GM23248 (cell line): Measurements from ENCODE around the gene ZNF846.

Source experiments
- EZH2 ChIP-seq: fragments of 200-600 bp; sonication (generic); IDR thresholded peaks from 2 replicates; pipeline ENCODE4 v1.6.1; 2018; ENCODE audit warnings: antibody characterized with exemption, mild to moderate bottlenecking; ENCODE audit not compliant: insufficient read depth, poor library complexity, severe bottlenecking
- EZH2phosphoT487 ChIP-seq: fragments of 200-600 bp; sonication (generic); IDR thresholded peaks from 2 replicates; pipeline ENCODE4 v1.6.1; 2018; ENCODE audit warnings: antibody characterized with exemption, moderate library complexity, mild to moderate bottlenecking, low read depth; ENCODE audit not compliant: insufficient read depth

DNA sequence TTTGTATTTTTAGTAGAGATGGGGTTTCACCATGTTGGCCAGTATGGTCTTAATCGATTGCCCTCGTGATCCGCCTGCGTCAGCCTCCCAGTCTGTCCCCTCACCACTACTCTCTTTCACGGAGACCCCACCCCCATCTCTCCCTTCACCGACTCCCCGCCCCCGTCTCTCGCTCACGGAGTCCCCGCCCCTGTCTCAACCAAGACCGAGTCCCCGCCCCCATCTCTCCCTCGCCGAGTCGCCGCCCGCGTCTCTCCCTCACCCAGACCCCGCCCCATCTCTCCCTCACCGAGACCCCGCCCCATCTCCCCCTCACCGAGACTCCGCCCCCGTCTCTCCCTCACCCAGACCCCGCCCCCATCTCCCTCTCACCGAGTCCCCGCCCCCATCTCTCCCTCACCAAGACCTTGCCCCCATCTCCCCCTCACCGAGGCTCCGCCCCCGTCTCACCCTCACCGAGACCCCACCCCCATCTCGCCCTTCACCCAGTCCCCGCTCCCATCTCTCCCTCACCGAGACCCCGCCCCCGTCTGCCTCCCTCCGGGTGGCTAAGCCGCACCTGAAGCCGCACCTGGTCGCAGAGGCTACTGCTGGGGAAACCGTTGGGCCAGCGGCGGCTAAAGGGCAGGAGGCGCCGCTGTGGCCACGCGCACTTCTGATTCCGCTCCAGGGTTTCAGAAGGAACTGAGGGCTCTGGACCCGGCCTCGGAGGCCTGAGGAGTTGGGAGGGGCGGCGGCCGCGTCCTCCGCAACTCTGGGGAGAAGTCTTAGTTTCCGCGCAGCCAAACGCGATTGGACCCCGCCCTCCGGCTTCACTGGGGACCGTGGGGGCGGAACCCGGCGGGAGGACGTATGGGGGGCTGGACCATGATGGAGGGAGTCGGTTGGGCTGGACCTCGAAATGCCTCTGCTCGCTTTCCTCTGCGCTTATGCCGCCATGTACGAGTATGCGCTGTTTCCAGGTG lies 17.1 kb upstream of the ZNF846 start:
- TF ChIP-seq EZH2: no peak
- TF ChIP-seq EZH2phosphoT487: no peak
